ENCODE results near the gene TNFSF15. TPM values are rescaled to one million over a fixed set of nuclear protein-coding genes. Genes with fewer than 3 reads are reported as not detected.

Gene TNFSF15
- total and polyA plus RNA-seq, 9 donors = 0.02 to 0.53 (median 0.24) TPM

DNA sequence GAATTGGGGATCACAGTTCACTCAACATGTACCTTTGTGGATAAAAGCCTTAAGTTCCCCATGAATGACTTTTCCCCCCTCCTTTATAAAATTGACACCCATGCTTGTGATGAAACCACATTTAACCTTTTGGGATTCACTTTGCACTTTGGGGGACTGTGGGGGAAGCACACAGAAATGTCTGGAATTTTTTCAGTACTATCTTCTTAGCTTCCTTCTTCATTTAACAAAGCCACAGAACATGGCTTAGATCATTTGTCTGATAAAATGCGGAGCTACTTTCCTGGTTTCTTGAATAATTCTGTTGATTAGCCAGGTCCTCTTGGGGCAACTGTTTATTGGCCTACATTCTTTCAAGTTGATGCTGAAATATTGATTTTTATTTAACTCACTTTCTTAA is 29.9 kb downstream of the TNFSF15 start:
- Histone ChIP-seq H3K27ac (no peak overlapping the region), H3K36me3 (no peaks in the 10 kb centered on the region), H3K9me3 (no peaks in the 10 kb centered on the region), H3K27me3 (no peaks in the 10 kb centered on the region), H3K4me3 (no peak overlapping the region), H3K4me1 (ENCODE audit: insufficient read depth) (no peaks in the 10 kb centered on the region)
- no peak for DNase-seq
- 77 to 86% (median 77%) methylated on average over 1 of the region's 1 CpG for WGBS, 3 donors
- intact Hi-C loops (cut with DNase I) = no loop called here
- no peak for TF ChIP-seq EP300 (IDR thresholded peaks at IDR 0.05)
- TF ChIP-seq, protein P1, sequence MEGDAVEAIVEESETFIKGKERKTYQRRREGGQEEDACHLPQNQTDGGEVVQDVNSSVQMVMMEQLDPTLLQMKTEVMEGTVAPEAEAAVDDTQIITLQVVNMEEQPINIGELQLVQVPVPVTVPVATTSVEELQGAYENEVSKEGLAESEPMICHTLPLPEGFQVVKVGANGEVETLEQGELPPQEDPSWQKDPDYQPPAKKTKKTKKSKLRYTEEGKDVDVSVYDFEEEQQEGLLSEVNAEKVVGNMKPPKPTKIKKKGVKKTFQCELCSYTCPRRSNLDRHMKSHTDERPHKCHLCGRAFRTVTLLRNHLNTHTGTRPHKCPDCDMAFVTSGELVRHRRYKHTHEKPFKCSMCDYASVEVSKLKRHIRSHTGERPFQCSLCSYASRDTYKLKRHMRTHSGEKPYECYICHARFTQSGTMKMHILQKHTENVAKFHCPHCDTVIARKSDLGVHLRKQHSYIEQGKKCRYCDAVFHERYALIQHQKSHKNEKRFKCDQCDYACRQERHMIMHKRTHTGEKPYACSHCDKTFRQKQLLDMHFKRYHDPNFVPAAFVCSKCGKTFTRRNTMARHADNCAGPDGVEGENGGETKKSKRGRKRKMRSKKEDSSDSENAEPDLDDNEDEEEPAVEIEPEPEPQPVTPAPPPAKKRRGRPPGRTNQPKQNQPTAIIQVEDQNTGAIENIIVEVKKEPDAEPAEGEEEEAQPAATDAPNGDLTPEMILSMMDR (IDR thresholded peaks at IDR 0.05) = no peak
- TF ChIP-seq POLR2A (IDR thresholded peaks at IDR 0.05) = no peak

DNA sequence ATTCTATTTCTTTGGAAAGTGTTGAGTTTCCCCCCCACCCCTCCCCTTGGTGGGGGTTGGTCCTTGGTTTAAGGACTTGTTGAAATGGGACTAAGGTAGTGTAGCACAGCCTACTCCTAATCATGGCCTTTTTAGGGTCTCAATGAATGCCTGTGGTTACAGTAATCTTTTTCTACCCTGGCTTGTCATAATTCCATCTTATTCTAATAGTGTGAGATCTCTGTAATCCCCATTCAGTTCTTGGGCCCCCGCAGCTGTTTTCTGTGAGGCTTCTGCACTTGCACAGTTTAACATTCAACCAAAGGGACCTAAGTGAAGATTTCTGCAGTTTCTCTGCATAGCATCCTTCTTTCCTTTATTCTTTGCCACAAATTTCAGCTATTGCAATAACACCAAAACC is 30.7 kb downstream of the TNFSF15 start:
- Histone ChIP-seq H3K4me3 (no peak overlapping the region), H3K9me3 (no peaks in the 10 kb centered on the region), H3K27ac (no peak overlapping the region), H3K4me1 (ENCODE audit: insufficient read depth) (no peaks in the 10 kb centered on the region), H3K27me3 (no peaks in the 10 kb centered on the region), H3K36me3 (no peaks in the 10 kb centered on the region)
- WGBS, 3 donors = 94 to 100% (median 97%) methylated on average over 1 of the region's 1 CpG
- intact Hi-C loops (cut with DNase I) = no loop called here
- DNase-seq = no peak
- TF ChIP-seq POLR2A (IDR thresholded peaks at IDR 0.05) (no peak), EP300 (IDR thresholded peaks at IDR 0.05) (no peak)
- TF ChIP-seq, protein P1 (IDR thresholded peaks at IDR 0.05) = no peak

DNA sequence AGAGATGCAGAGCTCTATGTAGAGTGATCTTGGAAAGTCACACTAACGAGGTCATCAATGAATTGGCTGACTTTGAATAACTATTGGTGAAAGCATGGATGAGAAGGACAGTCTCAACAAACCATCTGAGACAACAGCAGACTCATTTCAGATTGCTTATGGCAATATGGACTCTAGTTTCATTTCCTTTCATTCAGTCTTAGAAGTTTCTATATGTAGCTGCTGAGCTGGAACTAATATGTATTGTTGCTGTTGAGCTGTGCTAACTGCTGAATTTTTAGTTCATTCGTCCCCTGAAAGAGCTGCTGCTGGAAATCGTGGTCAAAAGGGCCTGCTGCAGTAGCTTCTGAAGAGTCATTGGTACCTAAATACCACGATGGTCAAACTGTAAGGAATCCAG is 31.3 kb downstream of the TNFSF15 start:
- no peak for DNase-seq
- Histone ChIP-seq H3K27me3 (no peaks in the 10 kb centered on the region), H3K27ac (no peak overlapping the region), H3K4me3 (no peak overlapping the region), H3K4me1 (ENCODE audit: insufficient read depth) (no peaks in the 10 kb centered on the region), H3K9me3 (no peaks in the 10 kb centered on the region), H3K36me3 (no peaks in the 10 kb centered on the region)
- TF ChIP-seq, protein P1 (IDR thresholded peaks at IDR 0.05) = no peak
- TF ChIP-seq POLR2A (IDR thresholded peaks at IDR 0.05) = no peak
- no peak for TF ChIP-seq EP300 (IDR thresholded peaks at IDR 0.05)
- WGBS, 3 donors = 74 to 76% (median 75%) methylated on average over 4 of the region's 4 CpGs
- intact Hi-C loops (cut with DNase I) = no loop called here

DNA sequence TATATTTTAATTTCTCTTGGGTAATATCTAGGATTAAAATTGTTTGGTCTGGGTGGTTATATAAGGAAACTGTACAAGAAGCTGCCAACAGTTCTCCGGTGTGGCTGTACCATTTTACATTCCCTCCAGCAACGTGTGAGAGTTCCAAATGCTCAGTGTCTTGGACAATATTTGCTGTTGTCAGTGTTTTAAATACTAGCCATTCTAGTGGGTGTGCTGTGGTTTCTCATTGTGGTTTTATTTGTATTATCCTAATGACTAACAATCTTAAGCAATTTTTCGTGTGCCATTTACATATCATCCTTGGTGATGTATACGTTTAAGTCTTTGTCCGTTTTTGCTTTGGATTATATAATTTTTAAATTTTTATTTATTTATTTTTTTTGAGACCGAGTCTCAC is 34.0 kb downstream of the TNFSF15 start:
- 75 to 80% (median 78%) methylated on average over 6 of the region's 6 CpGs for WGBS, 3 donors
- Histone ChIP-seq H3K27ac (no peak overlapping the region), H3K4me1 (ENCODE audit: insufficient read depth) (no peaks in the 10 kb centered on the region), H3K9me3 (no peaks in the 10 kb centered on the region), H3K27me3 (no peaks in the 10 kb centered on the region), H3K4me3 (no peak overlapping the region), H3K36me3 (no peaks in the 10 kb centered on the region)
- intact Hi-C loops (cut with DNase I) = no loop called here
- TF ChIP-seq POLR2A (IDR thresholded peaks at IDR 0.05) (no peak), EP300 (IDR thresholded peaks at IDR 0.05) (no peak)
- TF ChIP-seq, protein P1 (IDR thresholded peaks at IDR 0.05) = no peak
- DNase-seq = no peak

DNA sequence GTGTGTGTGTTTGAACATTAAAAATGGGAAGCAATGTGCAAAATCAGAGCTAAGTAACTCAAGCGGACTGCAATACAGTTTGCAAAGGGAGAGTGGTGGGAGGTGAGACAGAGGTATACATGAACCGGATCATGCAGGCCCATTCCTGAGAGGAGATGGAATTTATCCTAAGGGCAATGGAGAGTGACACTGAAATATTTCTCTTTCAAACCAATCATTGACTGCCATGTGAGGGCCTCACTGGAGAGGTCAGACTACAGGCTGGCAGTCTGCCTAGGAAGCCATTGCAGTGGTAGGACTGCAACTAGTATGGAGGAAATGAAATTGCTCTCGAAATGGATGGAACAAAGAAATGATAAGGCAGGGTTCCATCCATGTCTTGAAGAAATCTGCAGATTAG is 34.8 kb downstream of the TNFSF15 start:
- Histone ChIP-seq H3K27me3 (no peaks in the 10 kb centered on the region), H3K4me1 (ENCODE audit: insufficient read depth) (no peaks in the 10 kb centered on the region), H3K27ac (no peak overlapping the region), H3K36me3 (no peaks in the 10 kb centered on the region), H3K9me3 (no peaks in the 10 kb centered on the region), H3K4me3 (no peak overlapping the region)
- DNase-seq = no peak
- no peak for TF ChIP-seq POLR2A (IDR thresholded peaks at IDR 0.05)
- no peak for TF ChIP-seq EP300 (IDR thresholded peaks at IDR 0.05)
- TF ChIP-seq, protein P1 (IDR thresholded peaks at IDR 0.05) = no peak
- intact Hi-C loops (cut with DNase I) = no loop called here
- WGBS, 3 donors = 84 to 94% (median 87%) methylated on average over 3 of the region's 3 CpGs

Measured in ovary (tissue), 9 donors.